ACC112 (cell line): Measurements from ENCODE around the gene CFAP73.

Experiments used
- H2AFZ ChIP-seq: fragments of 200-600 bp; sonication (generic); one replicate; pipeline ENCODE4 v1.6.0; 2017; ENCODE audit warnings: antibody characterized with exemption, low read length; ENCODE audit not compliant: unreplicated experiment
- H3K27ac ChIP-seq: fragments of 200-600 bp; sonication (generic); 2 replicates; pipeline ENCODE4 v1.5.1; 2014; ENCODE audit warnings: low read depth, mild to moderate bottlenecking, antibody characterized with exemption, low read length, moderate library complexity
- H3K27me3 ChIP-seq: fragments of 200-600 bp; sonication (generic); 2 replicates; pipeline ENCODE4 v1.6.1; 2014; ENCODE audit warnings: mild to moderate bottlenecking, antibody characterized with exemption, low read length, moderate library complexity, mixed read lengths; ENCODE audit not compliant: insufficient read depth
- H3K36me3 ChIP-seq: fragments of 200-600 bp; sonication (generic); 2 replicates; pipeline ENCODE4 v1.6.1; 2016; ENCODE audit warnings: mild to moderate bottlenecking, antibody characterized with exemption, low read length, moderate library complexity, mixed read lengths; ENCODE audit not compliant: insufficient read depth
- H3K4me1 ChIP-seq: fragments of 200-600 bp; sonication (generic); one replicate; pipeline ENCODE4 v1.6.1; 2016; ENCODE audit warnings: low read length, mixed read lengths; ENCODE audit not compliant: insufficient read depth, unreplicated experiment, control insufficient read depth
- H3K4me3 ChIP-seq: fragments of 200-600 bp; sonication (generic); 2 replicates; pipeline ENCODE4 v1.5.1; 2014; ENCODE audit warnings: mild to moderate bottlenecking, low read depth, low read length
- H3K79me2 ChIP-seq: fragments of 200-600 bp; sonication (generic); one replicate; pipeline ENCODE4 v1.6.0; 2016; ENCODE audit warnings: low read length; ENCODE audit not compliant: control insufficient read depth, unreplicated experiment, insufficient read depth

The CFAP73 gene

DNA sequence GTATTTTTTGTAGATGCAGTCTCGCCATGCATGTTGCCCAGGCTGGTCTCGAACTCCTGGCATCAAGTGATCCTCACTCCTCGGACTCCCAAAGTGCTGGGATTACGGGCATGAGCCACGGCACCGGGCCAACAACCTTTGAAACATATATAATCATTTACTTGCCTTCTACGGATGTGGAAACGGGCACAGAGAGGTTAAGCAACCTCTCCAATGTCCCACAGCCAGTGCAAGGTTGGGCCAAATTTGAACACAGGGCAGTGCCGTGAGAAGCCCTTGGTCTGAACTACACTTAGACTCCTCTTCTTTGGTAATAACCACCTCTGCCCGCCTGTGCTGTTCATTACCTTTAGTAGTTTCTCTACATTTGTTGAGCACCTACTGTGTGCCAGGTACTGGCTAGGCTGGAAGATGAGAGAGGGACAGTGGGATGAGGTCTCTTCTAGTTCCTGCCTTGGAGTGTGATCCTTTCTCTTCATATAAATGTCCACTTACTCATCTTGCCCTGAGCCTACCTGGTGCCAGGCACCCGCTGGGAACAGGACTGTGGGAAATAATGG is 33.6 kb downstream of the CFAP73 start:
- Histone ChIP-seq H3K36me3 (peaks cover 21% of the 10 kb centered on the region), H3K4me3 (peak overlapping the region; percentile 90; the same call in 1 of the 2 replicates), H2AFZ (no peak overlapping the region)

DNA sequence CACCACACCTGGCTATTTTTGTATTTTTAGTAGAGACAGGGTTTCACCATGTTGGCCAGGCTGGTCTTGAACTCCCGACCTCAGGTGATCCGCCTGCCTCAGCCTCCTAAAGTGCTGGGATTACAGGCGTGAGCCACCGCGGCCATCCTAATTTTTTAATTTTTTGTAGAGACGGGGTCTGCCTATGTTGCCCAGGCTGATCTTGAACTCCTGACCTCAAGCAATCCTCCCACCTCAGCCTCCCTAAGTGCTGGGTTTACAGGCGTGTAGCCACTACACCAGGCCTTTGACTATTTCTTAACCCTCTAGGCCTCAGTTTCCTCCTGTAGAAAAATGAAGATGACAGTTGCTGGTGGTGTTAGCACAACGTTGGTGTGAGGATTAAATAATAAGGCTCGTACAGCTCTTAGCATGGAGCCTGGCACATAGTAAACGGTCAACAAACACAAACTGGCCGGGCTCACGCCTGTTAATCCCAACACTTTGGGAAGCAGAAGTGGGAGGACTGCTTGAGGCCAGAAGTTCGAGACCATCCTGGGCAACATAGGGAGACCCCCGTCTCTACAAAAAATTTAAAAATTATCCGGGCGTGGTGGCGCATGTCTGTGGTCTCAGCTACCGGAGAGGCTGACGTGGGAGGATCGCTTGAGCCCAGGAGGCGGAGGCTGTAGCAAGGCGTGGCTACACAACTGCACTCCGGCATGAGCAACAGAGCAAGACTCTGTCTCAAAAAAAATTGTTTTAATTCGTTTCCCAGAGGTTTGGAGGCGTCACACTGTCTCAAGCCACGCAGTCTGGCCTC is 34.8 kb downstream of the CFAP73 start:
- H3K27ac ChIP-seq = peak overlapping the region; percentile 89
- peaks cover 19% of the 10 kb centered on the region for H3K4me1 ChIP-seq
- H3K36me3 ChIP-seq = 0 out of 2 replicates have a peak, but pooled peaks cover 11% of the 10 kb centered on the region
- H2AFZ ChIP-seq = peak overlapping the region; percentile 80
- peak overlapping the region; percentile 90 for H3K4me3 ChIP-seq
- no peaks in the 10 kb centered on the region for H3K27me3 ChIP-seq
- H3K79me2 ChIP-seq = peaks cover 48% of the 10 kb centered on the region

More for the DNA sequence above, 33.6 kb downstream of the CFAP73 start:
- Histone ChIP-seq H3K27ac (no peak overlapping the region), H3K4me1 (peaks cover 19% of the 10 kb centered on the region), H3K79me2 (peaks cover 49% of the 10 kb centered on the region), H3K27me3 (no peaks in the 10 kb centered on the region)

DNA sequence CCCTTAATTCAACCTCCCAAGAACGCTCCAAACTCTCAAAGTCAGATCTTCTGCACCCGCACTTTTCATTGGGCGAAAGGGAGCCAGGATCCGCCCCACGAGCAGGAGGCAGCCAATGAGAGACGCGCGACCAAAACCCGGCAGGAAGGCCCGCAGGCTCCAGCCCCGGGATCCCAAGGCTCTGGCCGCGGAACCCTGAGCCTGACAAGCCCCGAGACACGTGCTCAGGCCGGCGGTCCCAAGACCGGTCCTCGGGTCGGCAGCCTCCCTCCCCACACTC is 35.3 kb downstream of the CFAP73 start:
- Histone ChIP-seq H3K79me2 (peaks cover 45% of the 10 kb centered on the region), H3K36me3 (0 out of 2 replicates have a peak, but pooled peaks cover 8% of the 10 kb centered on the region), H3K4me3 (peak overlapping the region; percentile 90), H3K27me3 (no peaks in the 10 kb centered on the region), H3K27ac (peak overlapping the region; percentile 89), H3K4me1 (peaks cover 19% of the 10 kb centered on the region), H2AFZ (peak overlapping the region; percentile 80)

GRCh38 chr12:113185180-113186032 is 35.9 kb downstream of the CFAP73 start, which contains the start of the genes DDX54 and RITA1:
Gene DDX54 (minus strand): TSS chr12:113185478. CDS start chr12:113185451, 27 bp downstream.
Gene RITA1 (plus strand): TSS chr12:113185721. CDS start chr12:113186747, 1,026 bp downstream.
- Histone ChIP-seq H3K79me2 (peaks cover 45% of the 10 kb centered on the region), H3K27me3 (no peaks in the 10 kb centered on the region), H3K4me3 (peak within 1 kb of the TSS; percentile 90), H2AFZ (peak within 1 kb of the TSS; percentile 80), H3K36me3 (0 out of 2 replicates have a peak, but pooled peaks cover 4% of the 10 kb centered on the region), H3K27ac (peak within 1 kb of the TSS; percentile 89), H3K4me1 (peaks cover 19% of the 10 kb centered on the region)

- H3K36me3 ChIP-seq = no peaks in the 10 kb centered on the region
- no peak overlapping the region; the same call in 1 of the 2 replicates for H3K27ac ChIP-seq
- H2AFZ ChIP-seq = peak overlapping the region; percentile 58
- H3K27me3 ChIP-seq = no peaks in the 10 kb centered on the region
- H3K4me3 ChIP-seq = peak overlapping the region; percentile 90
- H3K79me2 ChIP-seq = peaks cover 39% of the 10 kb centered on the region
- H3K4me1 ChIP-seq = peaks cover 19% of the 10 kb centered on the region
These were observed 36.5 kb downstream of the CFAP73 start for GRCh38 chr12:113186033-113186365.

DNA sequence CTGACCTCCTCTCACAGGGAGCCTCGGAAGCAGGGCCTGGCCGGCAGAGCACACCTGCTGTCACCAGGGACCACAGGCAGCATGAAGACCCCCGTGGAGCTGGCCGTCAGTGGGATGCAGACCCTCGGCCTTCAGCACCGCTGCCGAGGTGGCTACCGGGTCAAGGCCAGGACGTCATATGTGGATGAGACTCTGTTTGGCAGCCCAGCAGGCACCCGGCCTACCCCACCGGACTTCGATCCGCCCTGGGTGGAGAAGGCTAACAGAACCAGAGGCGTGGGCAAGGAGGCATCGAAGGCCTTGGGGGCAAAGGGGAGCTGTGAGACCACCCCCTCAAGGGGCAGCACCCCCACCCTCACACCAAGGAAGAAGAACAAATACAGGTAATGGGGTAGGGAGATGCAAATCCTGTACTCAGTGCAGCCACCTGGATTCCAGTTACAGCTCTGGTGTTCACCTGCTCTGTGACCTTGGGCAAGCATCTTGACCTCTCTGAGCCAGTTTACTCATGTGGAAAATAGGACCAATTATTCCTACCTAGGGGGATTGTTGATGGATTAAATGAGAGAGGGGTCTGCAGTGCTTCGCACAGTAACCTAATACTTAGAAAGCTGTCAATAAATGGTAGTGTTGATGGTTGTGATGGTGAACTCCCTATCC is 37.3 kb downstream of the CFAP73 start:
- no peak overlapping the region for H3K27ac ChIP-seq
- peaks cover 3% of the 10 kb centered on the region; the same call in 1 of the 2 replicates for H3K36me3 ChIP-seq
- no peaks in the 10 kb centered on the region for H3K27me3 ChIP-seq
- peak overlapping the region; percentile 90 for H3K4me3 ChIP-seq
- peaks cover 33% of the 10 kb centered on the region for H3K79me2 ChIP-seq
- H2AFZ ChIP-seq = no peak overlapping the region
- peaks cover 19% of the 10 kb centered on the region for H3K4me1 ChIP-seq

DNA sequence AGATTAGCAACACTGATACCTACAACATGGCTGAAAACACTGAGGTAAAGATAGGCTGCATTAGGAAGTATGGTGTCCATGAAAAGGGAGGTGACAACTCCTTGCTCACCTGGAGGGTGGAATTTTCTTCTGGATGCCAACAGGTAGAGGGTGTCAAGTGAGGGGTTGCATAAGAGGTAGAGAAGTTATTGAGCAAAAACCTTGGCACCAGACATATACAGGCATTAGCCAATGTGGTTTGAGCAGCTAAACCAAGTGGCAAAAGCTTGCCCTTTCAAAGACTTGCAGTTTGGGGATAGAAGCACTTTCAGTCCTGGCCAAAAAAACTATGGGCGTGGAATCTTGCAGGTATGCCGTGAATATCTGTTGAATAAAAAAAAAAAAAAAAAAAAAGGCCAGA is 39.8 kb downstream of the CFAP73 start:
- H2AFZ ChIP-seq = no peak overlapping the region
- H3K79me2 ChIP-seq = peaks cover 12% of the 10 kb centered on the region
- no peaks in the 10 kb centered on the region for H3K27me3 ChIP-seq
- H3K4me1 ChIP-seq = peaks cover 28% of the 10 kb centered on the region
- H3K36me3 ChIP-seq = peaks cover 3% of the 10 kb centered on the region; the same call in 1 of the 2 replicates
- H3K27ac ChIP-seq = no peak overlapping the region
- no peak overlapping the region for H3K4me3 ChIP-seq

GRCh38 chr12:113190761-113191160 is 41.2 kb downstream of the CFAP73 start:
- H3K36me3 ChIP-seq = peaks cover 3% of the 10 kb centered on the region; the same call in 1 of the 2 replicates
- no peak overlapping the region for H2AFZ ChIP-seq
- no peaks in the 10 kb centered on the region for H3K27me3 ChIP-seq
- no peak overlapping the region for H3K27ac ChIP-seq
- no peak overlapping the region for H3K4me3 ChIP-seq
- H3K4me1 ChIP-seq = peaks cover 38% of the 10 kb centered on the region
- H3K79me2 ChIP-seq = peaks cover 10% of the 10 kb centered on the region

GRCh38 chr12:113191227-113191626 is 41.7 kb downstream of the CFAP73 start:
- Histone ChIP-seq H3K79me2 (peaks cover 9% of the 10 kb centered on the region), H3K4me1 (peaks cover 36% of the 10 kb centered on the region), H3K4me3 (no peak overlapping the region), H3K27me3 (no peaks in the 10 kb centered on the region), H2AFZ (no peak overlapping the region), H3K27ac (no peak overlapping the region), H3K36me3 (peaks cover 3% of the 10 kb centered on the region; the same call in 1 of the 2 replicates)

- Histone ChIP-seq H3K4me3 (no peak overlapping the region), H2AFZ (no peak overlapping the region), H3K27me3 (no peaks in the 10 kb centered on the region), H3K4me1 (peaks cover 25% of the 10 kb centered on the region), H3K36me3 (peaks cover 3% of the 10 kb centered on the region; the same call in 1 of the 2 replicates), H3K27ac (peak overlapping the region; percentile 73), H3K79me2 (no peaks in the 10 kb centered on the region)
These were observed 45.5 kb downstream of the CFAP73 start for GRCh38 chr12:113194971-113195391.
